Activated naive CD4-positive, alpha-beta T cell treated with anti-CD3 and anti-CD28 coated beads, Interleukin-2, amount 50 U/mL, for 16 hours (primary cell): Measurements from ENCODE around the gene LIG1.

Experiments used
- DNase-seq: peaks from one replicate; pipeline ENCODE4 v3.0.0-alpha.2; 2020

The LIG1 gene

DNA sequence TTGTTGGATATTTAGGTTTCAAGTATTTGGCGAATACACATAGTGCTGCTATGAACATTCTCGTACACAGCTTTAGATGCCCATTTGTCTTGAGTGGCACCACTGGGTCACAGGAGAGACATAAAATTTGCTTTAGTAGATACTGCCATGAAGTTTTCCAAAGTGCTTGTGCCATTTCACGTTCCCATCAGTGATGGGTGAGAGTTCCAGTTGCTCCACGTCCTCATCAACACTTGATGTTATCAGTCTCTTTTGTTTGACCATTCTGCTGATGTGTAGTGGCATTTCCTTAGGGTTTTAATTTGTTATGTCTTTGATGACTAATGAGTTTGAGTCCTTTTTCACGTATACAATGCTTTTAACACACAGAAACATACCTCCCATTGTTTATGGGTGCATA lies 11.4 kb upstream of the LIG1 start:
- DNase-seq, result no peak

DNA sequence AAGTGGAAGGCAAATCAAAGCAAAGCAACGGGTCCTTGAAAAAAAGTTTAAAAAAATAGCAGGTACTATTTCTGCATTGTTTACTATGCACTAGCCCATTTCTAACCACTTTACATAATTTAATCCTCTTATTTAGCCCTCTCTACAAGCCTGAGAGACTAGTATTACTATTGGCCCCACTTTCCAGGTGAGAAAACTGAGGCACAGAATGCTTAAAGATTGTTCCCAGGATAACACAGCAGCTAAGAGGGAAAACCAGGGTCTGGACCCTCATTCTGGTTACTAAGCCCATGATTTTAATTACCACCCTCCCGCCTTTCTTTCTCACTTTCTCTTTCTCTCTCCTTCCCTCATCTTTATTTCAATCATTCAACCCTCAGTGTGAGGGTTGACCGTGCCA lies 6.1 kb upstream of the LIG1 start:
- DNase-seq, result no peak

DNA sequence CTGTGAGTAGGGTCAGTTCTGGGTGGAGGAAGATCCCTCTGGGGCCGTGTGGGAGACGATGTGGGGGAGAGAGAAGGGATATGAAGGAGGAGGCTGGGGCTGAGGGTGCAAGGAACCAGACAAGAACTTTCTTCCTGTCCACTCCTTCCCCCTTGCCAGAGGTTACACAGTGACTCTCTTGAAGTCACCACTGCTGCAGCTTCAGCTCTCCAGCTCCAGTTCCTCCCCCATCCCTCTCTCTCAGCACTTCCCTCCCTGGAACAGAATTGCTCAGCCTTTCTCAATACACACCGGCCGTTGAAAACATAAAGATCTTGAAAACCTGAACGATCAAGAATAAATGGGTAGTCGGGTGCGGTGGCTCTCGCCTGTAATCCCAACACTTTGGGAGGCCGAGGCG lies 5.4 kb upstream of the LIG1 start:
- DNase-seq, result no peak

GRCh38 chr19:48174445-48175030 lies 4.4 kb upstream of the LIG1 start:
- DNase-seq, result no peak

DNA sequence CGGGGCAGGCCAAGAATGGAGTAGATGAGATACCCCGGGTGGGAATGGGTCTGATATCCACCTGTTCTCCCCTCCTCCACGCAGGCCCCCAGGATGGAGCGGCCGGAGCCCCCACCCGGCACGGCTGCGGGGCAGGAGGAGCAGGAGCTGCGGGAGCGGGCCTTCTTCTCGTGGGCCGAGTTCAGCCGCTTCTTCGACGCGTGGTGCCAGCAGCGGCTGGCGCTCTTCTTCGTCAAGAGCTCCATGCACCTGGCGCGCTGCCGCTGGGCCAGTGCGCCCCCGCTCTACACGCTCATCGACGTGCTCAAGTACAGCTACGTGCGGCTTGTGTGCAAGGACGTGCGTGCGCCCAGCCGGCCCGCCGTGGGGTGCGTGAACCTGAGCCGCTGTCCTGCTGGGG lies 1.6 kb upstream of the LIG1 start:
- no peak for DNase-seq

DNA sequence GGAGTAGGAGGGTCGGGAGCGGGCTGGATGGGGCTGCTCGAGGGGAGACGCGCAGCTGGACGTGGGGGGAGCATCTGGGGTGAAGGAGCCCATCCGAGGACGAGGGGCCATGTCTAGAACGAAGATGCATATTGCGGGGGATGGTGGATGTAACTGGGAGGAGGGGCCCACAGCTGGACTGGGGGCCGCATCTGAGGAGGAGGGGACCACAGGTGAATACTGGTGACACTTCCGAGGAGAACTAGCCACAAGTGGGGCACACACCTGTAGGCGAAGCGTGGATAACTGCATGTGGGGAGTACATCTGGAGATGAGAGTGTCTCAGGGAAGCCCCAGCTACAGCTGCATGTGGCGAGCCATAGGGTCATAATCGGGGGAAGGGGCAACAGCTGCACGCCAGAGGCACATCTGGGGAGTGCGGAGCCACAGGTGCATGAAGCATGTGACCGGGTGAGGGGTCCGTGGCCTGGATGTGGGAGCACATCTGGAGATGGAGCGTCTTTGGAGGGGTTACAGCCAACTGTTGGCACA lies 738 bp upstream of the LIG1 start:
- DNase-seq, result no peak

GRCh38 chr19:48169578-48169938 lies 586 bp downstream of the LIG1 start:
- DNase-seq, result peak; percentile 85

DNA sequence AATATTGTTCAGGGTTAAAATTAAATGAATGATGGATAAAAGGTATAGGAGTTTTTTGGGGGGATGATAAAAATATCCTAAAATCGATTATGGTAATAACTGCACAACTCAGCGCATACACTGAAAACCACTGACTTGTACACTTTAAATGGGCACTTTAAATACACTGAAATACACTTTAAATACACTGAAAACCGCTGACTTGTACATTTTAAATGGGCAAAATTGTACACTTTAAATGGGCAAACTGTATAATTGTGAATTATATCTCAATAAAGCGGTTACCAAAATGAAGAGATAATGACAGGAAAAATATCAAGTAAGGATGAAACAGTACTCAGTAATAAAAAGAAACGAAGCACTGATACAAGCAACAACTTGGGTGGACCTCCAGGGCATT lies 1.5 kb downstream of the LIG1 start:
- DNase-seq, result no peak

GRCh38 chr19:48158210-48158790 lies 11.8 kb downstream of the LIG1 start:
- no peak for DNase-seq

- no peak for DNase-seq
These were observed 16.1 kb downstream of the LIG1 start for GRCh38 chr19:48154003-48154402.

- DNase-seq, result peak; percentile 63
These were observed 17.6 kb downstream of the LIG1 start for GRCh38 chr19:48152551-48152950.

GRCh38 chr19:48149430-48149829 lies 20.7 kb downstream of the LIG1 start:
- DNase-seq, result no peak

DNA sequence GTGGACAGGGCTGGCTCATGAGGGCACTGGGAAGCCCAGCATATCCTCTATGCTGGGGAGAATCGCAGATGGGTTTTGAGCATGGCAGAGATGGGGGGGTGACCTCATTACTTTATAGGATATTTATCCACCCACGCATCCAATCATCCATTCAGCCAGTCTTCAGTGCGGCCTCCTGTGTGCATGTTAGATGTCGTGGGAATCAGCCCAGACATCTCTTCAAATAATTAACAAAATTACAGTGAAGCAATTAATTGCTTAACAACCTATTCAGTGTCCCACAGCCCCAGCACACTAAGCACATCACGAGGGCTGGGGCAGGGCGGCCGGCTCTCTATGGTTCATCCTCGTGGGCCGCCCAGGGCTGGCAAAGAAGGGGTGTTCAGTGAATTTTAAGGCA lies 21.6 kb downstream of the LIG1 start:
- DNase-seq, result no peak

DNA sequence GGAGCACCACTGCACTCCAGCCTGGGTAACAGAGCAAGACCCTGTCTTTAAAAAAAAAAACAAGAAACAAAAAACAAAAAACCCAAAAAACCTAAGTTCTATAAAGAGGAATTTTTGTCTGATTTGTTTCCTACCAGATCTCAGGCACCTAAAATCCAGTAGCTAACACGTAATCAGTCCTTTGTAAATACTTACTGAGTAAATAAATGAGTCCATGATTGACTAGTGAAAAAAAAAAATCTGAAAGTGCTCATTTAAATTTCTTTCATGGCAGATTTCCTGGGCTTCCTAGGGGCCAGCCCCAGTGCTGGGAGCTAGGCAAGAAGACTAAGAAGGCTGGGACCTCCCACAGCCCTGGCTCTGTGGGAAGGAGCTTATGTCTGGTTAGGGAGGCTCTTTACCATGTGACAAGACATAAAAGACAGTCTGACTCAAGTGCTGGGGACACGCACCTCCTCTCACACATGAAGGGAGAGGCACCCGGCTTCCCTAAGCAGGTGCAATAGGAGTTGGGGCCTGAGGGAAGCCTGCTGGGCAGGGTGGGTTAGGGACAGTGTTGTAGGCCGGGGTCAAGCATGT lies 22.5 kb downstream of the LIG1 start:
- DNase-seq, result no peak

DNA sequence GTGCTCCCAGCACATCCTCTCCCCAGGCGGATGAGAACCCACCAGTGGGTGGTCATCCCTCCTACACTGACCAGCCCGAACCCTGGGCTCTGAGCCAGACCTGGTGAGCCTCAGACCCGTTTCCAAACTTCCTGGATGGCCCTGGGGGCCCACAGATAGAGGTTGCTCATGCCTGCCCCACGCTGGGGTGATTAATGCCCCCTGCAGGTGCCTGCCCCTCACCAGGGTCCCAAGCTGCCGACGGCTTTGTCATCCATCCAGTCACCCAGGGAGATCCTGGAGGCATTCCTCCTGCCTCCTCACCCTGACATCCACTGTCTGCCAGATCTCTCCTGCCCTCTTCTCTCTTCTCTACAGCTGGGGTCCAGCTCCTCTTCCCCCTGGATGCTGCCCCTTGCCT lies 31.1 kb downstream of the LIG1 start:
- DNase-seq, result no peak

DNA sequence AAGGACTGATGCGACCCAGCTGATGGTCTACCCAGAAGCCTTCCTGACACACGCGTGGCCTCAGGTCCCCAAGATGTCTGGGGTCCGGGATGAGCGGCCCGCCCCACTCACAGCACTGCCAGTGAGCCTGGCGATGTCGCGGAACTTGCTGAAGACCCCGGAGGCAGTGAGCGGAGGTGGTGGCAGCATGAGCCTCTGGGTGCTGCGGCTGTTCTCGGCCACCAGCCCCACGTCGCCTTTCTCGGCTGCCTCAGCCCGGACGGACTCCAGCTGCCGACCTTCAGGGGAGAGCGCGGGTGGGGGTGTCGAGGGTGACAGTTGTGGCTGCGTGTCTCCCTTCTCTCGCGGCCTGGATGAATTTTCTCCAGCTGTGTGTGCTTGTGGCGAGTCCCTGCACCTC lies 32.7 kb downstream of the LIG1 start:
- DNase-seq, result no peak

- no peak for DNase-seq
These were observed 33.6 kb downstream of the LIG1 start for GRCh38 chr19:48136547-48136946.

- no peak for DNase-seq
These were observed 34.7 kb downstream of the LIG1 start for GRCh38 chr19:48135411-48135810.

DNA sequence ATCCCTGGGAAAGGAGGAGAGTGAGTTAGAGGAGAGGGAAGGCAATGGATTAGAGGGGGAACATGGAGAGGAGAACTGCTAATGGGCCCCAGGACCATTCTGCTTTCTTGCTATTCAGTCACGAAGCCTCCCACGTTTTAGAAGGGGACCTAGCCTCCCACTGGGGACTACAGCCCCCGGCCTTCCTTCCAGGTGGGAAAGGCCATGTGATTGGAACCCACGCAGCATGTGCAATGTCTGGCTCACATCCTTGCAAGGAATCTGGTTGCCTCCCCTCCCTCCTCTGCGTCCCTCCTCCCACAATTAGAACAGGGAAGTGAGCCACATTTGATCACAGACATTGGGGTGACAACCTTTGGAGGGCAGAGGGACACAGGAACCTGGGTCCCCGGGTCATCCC lies 37.0 kb downstream of the LIG1 start:
- no peak for DNase-seq

DNA sequence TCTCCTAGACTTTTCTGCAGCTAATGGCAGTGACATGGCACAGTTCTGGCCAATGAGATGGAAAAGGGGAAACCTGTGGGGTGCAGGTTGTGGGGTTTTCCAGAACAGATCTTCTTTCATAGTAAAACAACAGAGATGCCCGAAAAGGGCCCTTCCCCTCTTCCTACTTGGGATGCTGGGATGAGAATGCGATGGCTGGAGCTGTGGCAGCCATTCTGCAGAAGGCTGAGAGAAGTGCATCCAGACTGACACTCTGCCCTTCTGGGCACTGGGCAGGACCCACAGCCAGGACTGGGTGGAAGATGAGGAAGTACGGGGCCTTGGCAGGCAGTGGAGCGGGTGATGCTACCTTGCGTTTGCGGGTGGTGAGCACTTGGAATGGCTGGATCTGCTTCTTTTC lies 42.6 kb downstream of the LIG1 start:
- no peak for DNase-seq

GRCh38 chr19:48123907-48124651 lies 46.1 kb downstream of the LIG1 start:
- DNase-seq, result no peak

- no peak for DNase-seq
These were observed 47.7 kb downstream of the LIG1 start for GRCh38 chr19:48122421-48122820.

- no peak for DNase-seq
These were observed 48.2 kb downstream of the LIG1 start for GRCh38 chr19:48121909-48122371.

- no peak for DNase-seq
These were observed 49.1 kb downstream of the LIG1 start for GRCh38 chr19:48121066-48121465.
